ENCODE results near the gene ALOX5.

Gene ALOX5

DNA sequence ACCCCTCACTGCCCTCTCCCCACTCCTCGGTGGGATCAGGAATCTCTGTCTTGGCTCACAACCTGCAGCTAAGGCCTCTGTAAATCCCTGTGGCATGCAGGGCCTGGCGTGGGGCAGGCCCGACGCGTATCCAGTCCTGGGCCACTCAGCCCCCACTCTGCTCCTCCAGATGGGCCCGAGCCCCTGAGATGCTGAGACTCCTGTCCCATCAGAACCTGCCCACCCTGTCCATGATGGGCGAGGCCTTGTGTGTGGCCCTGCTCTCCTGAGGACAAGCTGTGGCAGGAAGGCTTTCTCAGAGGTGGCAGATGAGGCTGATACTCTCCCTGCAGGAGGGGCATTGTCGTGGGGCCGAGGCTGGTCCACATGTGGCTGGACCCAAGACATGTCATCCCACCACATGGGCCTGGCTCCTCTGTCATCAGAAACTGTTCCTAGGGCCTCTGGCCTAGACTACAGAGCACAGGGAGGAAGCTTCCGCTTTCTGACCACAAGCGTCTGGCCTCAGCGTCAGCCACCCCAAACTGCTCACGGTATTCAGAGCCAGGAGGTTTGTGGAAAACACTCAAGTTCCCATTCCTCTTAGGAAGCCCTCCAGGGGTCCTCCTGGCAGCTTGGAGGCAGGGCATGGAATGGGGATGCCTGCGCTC lies 6.0 kb downstream of the ALOX5 start:
- Histone ChIP-seq H3K36me3 (no peaks in the 10 kb centered on the region), H3K27me3 (peaks cover 13% of the 10 kb centered on the region), H3K4me1 (no peaks in the 10 kb centered on the region), H3K4me3 (ENCODE audit: low read depth, low read length) (no peak overlapping the region), H3K9me3 (no peaks in the 10 kb centered on the region)
- TF ChIP-seq, protein P1, sequence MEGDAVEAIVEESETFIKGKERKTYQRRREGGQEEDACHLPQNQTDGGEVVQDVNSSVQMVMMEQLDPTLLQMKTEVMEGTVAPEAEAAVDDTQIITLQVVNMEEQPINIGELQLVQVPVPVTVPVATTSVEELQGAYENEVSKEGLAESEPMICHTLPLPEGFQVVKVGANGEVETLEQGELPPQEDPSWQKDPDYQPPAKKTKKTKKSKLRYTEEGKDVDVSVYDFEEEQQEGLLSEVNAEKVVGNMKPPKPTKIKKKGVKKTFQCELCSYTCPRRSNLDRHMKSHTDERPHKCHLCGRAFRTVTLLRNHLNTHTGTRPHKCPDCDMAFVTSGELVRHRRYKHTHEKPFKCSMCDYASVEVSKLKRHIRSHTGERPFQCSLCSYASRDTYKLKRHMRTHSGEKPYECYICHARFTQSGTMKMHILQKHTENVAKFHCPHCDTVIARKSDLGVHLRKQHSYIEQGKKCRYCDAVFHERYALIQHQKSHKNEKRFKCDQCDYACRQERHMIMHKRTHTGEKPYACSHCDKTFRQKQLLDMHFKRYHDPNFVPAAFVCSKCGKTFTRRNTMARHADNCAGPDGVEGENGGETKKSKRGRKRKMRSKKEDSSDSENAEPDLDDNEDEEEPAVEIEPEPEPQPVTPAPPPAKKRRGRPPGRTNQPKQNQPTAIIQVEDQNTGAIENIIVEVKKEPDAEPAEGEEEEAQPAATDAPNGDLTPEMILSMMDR (IDR thresholded peaks at IDR 0.05; ENCODE audit: low read depth, low read length), result no peak
- DNase-seq, result no peak

DNA sequence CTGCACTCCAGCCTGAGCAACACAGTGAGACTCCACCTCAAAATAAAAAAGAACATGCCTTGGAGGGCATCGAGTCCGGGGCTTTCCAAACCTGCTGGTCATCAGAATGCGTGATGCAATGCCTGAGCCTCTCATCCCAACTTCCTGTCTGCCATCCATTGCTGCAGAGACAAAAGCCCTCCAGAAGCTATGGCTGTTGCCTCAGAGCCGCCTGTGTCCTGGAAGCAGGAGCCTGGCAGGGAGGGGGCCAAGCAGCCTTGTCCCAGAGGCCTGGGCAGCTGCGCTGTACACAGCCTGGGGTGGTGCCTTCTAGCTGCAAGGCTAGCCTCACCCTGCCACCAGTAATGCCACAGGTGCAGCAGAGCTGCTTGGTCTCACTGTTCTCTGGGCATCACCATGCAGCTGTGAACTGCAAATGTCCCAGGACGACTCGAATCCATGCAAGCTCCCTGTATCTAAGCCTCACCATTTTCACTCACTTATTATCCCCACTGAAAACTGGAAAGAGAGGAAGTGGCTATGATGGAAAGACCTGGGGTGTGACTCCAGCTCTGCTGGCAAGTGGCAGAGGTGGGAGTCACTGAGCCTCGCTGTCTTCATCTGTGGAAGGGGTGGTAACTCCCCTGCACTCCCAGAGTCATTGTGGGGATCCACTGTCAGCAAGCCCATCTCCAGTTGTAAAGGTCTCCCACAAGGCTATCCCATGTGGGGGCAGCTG lies 7.0 kb downstream of the ALOX5 start:
- Histone ChIP-seq H3K9me3 (no peaks in the 10 kb centered on the region), H3K36me3 (no peaks in the 10 kb centered on the region), H3K4me1 (no peaks in the 10 kb centered on the region), H3K4me3 (ENCODE audit: low read depth, low read length) (no peak overlapping the region), H3K27me3 (peaks cover 8% of the 10 kb centered on the region; the same call in 1 of the 2 replicates)
- TF ChIP-seq, protein P1 (IDR thresholded peaks at IDR 0.05; ENCODE audit: low read depth, low read length), result no peak
- no peak for DNase-seq

DNA sequence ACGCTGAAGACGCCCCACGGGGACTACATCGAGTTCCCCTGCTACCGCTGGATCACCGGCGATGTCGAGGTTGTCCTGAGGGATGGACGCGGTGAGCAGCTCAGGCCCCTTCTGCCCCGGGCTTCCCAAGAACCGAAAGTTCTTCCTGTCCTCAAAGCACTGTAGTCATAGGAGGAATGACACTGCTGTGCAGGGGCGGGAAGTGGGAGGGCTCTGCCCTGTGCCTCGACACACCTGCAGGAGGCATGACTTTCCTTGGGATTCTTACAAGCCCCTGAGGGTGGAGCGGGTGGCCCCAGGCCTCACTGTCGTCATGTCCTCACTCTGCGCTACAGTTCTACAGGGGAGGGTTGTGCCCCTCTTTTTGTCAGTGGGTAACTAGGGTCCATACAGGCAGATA lies 8.6 kb downstream of the ALOX5 start:
- Histone ChIP-seq H3K36me3 (no peaks in the 10 kb centered on the region), H3K27me3 (peaks cover 5% of the 10 kb centered on the region; the same call in 1 of the 2 replicates), H3K4me3 (ENCODE audit: low read depth, low read length) (no peak overlapping the region), H3K9me3 (no peaks in the 10 kb centered on the region), H3K4me1 (no peaks in the 10 kb centered on the region)
- no peak for DNase-seq
- TF ChIP-seq, protein P1 (IDR thresholded peaks at IDR 0.05; ENCODE audit: low read depth, low read length), result no peak

DNA sequence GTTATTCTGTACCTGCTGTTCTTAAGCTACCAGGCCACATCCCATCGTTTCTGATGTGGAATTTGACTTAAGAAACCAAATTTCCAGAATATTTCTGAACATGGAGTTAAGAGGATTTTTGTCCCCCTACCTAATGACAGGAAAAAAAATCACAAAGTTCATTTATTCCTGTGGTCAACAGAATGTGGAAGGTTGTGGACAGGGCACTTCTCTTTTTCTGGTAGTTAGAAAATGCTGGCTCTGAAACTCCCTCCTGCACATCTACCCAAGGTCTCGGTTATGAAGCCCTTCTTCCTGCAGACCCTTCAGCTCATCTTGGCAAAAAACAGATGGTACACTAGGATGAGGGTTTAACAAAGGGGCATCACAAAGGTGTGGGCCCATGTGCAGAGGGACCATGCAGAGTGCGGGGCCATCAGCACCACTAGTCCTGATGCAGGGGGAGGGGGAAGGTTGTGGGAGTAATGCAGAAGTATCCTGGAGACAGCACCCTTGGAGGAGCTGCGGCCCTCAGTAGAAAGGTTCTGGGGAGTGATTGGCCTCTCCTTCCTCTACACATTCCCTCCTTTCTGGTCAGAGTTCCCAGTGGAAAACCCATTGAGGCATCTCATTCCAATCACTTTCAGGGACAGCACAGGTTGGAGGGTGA lies 9.8 kb downstream of the ALOX5 start:
- peaks cover 5% of the 10 kb centered on the region; the same call in 1 of the 2 replicates for H3K27me3 ChIP-seq
- H3K36me3 ChIP-seq, result no peaks in the 10 kb centered on the region
- H3K4me3 ChIP-seq (ENCODE audit: low read depth, low read length), result no peak overlapping the region
- no peak for DNase-seq
- no peaks in the 10 kb centered on the region for H3K4me1 ChIP-seq
- H3K9me3 ChIP-seq, result no peaks in the 10 kb centered on the region
- TF ChIP-seq, protein P1 (IDR thresholded peaks at IDR 0.05; ENCODE audit: low read depth, low read length), result no peak

DNA sequence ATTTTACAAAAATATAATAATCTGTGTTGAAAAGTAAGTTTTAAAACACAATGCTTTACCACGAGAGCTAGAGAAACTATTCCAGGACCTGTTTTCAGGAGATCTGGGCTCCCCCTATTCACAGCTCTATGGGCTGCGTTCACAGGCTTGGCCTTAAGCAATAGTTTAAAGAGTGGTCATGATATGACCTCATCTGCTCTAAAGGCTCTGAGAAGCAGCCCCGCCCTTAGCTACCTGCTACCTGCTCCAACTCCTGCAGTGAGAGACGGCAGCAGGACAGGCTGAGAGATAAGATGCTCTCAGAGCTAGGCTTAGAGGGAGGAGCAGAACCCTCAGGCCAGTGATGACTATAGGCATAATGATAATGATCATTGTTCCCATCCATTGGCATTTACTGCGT lies 12.6 kb downstream of the ALOX5 start:
- TF ChIP-seq, protein P1 (IDR thresholded peaks at IDR 0.05; ENCODE audit: low read depth, low read length), result no peak
- no peaks in the 10 kb centered on the region for H3K9me3 ChIP-seq
- no peaks in the 10 kb centered on the region for H3K36me3 ChIP-seq
- DNase-seq, result no peak
- no peaks in the 10 kb centered on the region for H3K4me1 ChIP-seq
- H3K27me3 ChIP-seq, result peaks cover 5% of the 10 kb centered on the region; the same call in 1 of the 2 replicates
- no peak overlapping the region for H3K4me3 ChIP-seq (ENCODE audit: low read depth, low read length)

Measured in BE2C (cell line).